Mucosa of rectum (tissue), 2 donors: ENCODE data around the gene CYP2C19.
"Not testable (repeated sequence)": the region's sequence is repeated elsewhere in the genome, so short reads cannot be mapped to it uniquely, and the experiment has no call there.

Experiments
- H3K27ac ChIP-seq, 2 donors: one replicate each; pipeline ENCODE4 v1.7.0; 2013; ENCODE audit warnings: inconsistent platforms in 2 of 2, low read depth in 2 of 2, low read length in 2 of 2
- H3K27me3 ChIP-seq, 2 donors: one replicate each; pipeline ENCODE4 v1.7.0; 2013; ENCODE audit warnings: low read length in 2 of 2; ENCODE audit not compliant: control insufficient read depth in 2 of 2, insufficient read depth in 2 of 2
- H3K36me3 ChIP-seq, 2 donors: one replicate each; pipeline ENCODE4 v1.7.0; 2013; ENCODE audit warnings: low read length in 2 of 2; ENCODE audit not compliant: control insufficient read depth in 2 of 2, insufficient read depth in 2 of 2
- H3K4me1 ChIP-seq, 2 donors: one replicate each; pipeline ENCODE4 v1.7.0; 2013; ENCODE audit warnings: low read length in 2 of 2, mild to moderate bottlenecking in 1 of 2; ENCODE audit not compliant: control insufficient read depth in 2 of 2, insufficient read depth in 2 of 2
- H3K4me3 ChIP-seq, 2 donors: one replicate each; pipeline ENCODE4 v1.7.0; 2013; ENCODE audit warnings: low read length in 2 of 2
- H3K9ac ChIP-seq, 2 donors: one replicate each; pipeline ENCODE4 v1.7.0; 2013; ENCODE audit warnings: low read length in 2 of 2, low read depth in 1 of 2, mild to moderate bottlenecking in 1 of 2
- H3K9me3 ChIP-seq, 2 donors: one replicate each; pipeline ENCODE4 v1.7.0; 2013; ENCODE audit warnings: low read length in 2 of 2; ENCODE audit not compliant: control insufficient read depth in 2 of 2
- donor health status: healthy.
- donor health status: Normal muscosa, but diverticular disease.

The CYP2C19 gene

GRCh38 chr10:94858005-94858404 lies 95.5 kb downstream of the CYP2C19 start:
- Histone ChIP-seq H3K4me1 (no peaks in the 10 kb centered on the region), H3K9ac (no peak overlapping the region), H3K27ac (no peak overlapping the region), H3K9me3 (peaks cover 0 to 4% of the 10 kb centered on the region in 2 donors), H3K4me3 (no peak overlapping the region), H3K27me3 (no peaks in the 10 kb centered on the region), H3K36me3 (no peaks in the 10 kb centered on the region)

DNA sequence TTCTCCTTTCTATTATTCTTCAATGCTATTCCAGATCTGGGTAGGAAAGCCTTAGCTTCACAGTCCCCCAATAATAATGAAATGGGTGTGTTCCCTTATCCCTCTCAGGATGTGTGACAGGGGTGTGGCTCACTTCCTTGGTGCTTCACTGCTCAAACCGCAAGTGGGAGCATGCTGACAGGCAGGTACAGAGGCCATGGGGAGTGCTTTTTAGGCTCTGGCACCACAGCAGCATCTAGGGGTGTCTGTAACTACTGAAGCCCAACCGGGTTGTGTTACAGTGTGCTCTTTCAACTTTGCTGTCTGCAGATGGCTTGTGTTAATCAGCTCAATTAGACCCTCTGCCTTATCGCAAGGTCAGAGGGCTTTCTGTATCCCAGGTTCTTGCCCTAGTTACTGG lies 96.6 kb downstream of the CYP2C19 start:
- peaks cover 0 to 4% of the 10 kb centered on the region in 2 donors for H3K9me3 ChIP-seq
- no peak overlapping the region for H3K27ac ChIP-seq
- H3K4me1 ChIP-seq: no peaks in the 10 kb centered on the region
- H3K9ac ChIP-seq: no peak overlapping the region
- H3K4me3 ChIP-seq: no peak overlapping the region
- no peaks in the 10 kb centered on the region for H3K36me3 ChIP-seq
- H3K27me3 ChIP-seq: no peaks in the 10 kb centered on the region

DNA sequence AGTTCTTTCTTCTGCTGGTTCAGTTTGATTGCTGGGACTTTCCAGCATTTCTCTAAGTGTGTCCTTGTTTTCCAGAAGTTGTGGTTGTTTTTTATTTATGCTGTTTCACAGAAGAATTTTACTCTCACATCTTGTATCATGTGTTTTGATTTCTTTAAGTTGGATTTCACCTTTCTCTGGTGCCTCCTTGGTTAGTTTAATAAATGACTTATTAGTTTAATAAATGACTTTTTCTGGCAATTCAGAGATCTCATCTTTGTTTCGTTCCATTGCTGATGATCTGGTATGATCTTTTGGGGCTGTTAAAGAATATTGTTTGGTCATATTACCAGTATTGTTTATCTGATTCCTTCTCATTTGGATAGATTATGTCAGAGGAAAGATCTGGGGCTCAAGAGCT lies 116.2 kb downstream of the CYP2C19 start:
- H3K27ac ChIP-seq: no peak overlapping the region
- H3K27me3 ChIP-seq: no peaks in the 10 kb centered on the region
- H3K9me3 ChIP-seq: no peaks in the 10 kb centered on the region
- no peak overlapping the region for H3K9ac ChIP-seq
- no peaks in the 10 kb centered on the region for H3K4me1 ChIP-seq
- H3K36me3 ChIP-seq: no peaks in the 10 kb centered on the region
- H3K4me3 ChIP-seq: no peak overlapping the region

DNA sequence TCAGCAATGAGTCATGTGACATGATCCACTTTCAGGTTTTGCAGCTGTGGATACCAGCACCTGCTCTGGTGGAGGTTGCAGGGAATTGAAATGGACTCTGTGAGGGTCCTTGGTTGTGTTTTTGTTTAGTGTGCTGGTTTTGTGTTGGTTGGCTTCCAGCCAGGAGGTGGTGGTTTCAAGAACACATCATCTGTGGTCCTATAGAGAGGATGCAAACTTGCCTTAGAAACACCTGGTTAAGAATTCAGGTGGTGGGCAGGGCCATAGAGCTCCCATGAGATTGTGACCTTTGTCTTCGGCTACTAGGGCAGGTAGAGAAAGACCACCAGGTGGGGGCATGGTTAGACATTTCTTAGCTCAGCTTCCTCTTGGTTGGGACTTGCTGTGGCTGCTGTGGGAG lies 116.7 kb downstream of the CYP2C19 start:
- H3K9ac ChIP-seq: no peak overlapping the region
- H3K4me3 ChIP-seq: no peak overlapping the region
- H3K27ac ChIP-seq: no peak overlapping the region
- no peaks in the 10 kb centered on the region for H3K9me3 ChIP-seq
- H3K36me3 ChIP-seq: no peaks in the 10 kb centered on the region
- no peaks in the 10 kb centered on the region for H3K27me3 ChIP-seq
- H3K4me1 ChIP-seq: no peaks in the 10 kb centered on the region

DNA sequence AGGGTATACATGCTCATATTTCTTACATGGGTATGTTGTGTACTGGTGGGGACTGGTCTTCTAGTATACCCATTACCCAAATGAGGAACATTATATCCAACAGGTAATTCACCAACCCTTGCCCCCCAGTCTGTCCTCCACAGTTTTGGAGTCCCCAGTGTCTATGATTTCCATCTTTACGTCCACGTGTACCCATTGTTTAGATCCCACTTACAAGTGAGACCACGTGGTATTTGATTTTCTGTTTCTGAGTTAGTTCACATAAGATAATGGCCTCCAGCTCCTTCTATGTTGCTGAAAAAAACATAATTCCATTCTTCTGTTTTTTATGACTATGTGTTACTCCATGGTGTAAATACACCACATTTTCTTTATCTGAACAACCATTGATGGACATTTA lies 126.6 kb downstream of the CYP2C19 start:
- Histone ChIP-seq H3K27ac (no peak overlapping the region), H3K27me3 (no peaks in the 10 kb centered on the region), H3K9ac (no peak overlapping the region), H3K36me3 (no peaks in the 10 kb centered on the region), H3K4me1 (no peaks in the 10 kb centered on the region), H3K9me3 (no peaks in the 10 kb centered on the region), H3K4me3 (no peak overlapping the region)

DNA sequence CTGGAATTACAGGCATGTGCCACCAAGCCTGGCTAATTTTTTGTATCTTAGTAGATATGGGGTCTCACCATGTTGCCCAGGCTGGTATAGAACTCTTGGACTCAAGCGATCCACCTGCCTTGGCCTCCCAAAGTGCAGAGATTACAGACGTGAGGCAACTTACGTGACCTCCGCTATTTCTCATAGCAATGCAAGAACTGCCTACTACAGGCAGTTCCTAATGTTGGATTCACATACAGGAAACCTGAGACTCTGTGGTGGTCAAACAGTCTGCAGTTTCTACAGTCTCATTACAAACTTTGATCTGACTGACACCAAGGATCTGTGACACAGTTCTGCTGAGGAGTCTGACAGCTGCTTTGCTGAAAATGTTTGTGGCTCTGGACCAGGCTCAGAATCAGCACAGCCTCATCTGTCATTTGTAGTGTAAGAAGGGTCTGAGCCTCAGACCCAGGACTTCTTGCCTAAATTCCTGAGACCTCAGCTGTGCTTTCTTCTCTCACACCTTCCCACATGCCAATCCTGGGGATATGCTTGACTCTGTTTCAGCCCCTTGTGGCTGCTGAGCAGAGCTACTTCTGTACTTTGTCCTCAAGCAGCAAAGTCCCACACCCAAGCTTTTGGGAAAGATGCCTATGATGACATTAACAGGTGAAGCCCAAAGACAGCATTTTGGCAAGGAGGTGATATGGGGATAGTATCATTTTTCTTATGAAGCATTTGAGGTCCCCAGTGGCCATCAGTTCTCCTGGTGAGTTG lies 128.0 kb downstream of the CYP2C19 start:
- no peak overlapping the region for H3K9ac ChIP-seq
- no peaks in the 10 kb centered on the region for H3K36me3 ChIP-seq
- H3K4me3 ChIP-seq: no peak overlapping the region

DNA sequence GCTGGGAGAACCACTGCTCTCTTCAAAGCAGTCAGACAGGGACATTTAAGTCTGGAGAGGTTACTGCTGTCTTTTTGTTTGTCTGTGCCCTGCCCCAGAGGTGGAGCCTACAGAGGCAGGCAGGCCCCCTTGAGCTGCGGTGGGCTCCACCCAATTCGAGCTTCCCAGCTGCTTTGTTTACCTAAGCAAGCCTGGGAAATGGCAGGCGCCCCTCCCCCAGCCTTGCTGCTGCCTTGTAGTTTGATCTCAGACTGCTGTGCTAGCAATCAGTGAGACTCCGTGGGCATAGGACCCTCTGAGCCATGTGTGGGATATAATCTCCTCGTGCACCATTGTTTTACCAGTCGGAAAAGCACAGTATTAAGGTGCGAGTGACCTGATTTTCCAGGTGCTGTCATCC lies 135.9 kb downstream of the CYP2C19 start:
- H3K27me3 ChIP-seq, H3K36me3 ChIP-seq, H3K9ac ChIP-seq, H3K4me3 ChIP-seq, H3K9me3 ChIP-seq, H3K27ac ChIP-seq, H3K4me1 ChIP-seq: not testable (repeated sequence)

More for the DNA sequence above, 128.0 kb downstream of the CYP2C19 start:
- H3K4me1 ChIP-seq: no peaks in the 10 kb centered on the region
- no peaks in the 10 kb centered on the region for H3K27me3 ChIP-seq
- no peaks in the 10 kb centered on the region for H3K9me3 ChIP-seq
- no peak overlapping the region for H3K27ac ChIP-seq

DNA sequence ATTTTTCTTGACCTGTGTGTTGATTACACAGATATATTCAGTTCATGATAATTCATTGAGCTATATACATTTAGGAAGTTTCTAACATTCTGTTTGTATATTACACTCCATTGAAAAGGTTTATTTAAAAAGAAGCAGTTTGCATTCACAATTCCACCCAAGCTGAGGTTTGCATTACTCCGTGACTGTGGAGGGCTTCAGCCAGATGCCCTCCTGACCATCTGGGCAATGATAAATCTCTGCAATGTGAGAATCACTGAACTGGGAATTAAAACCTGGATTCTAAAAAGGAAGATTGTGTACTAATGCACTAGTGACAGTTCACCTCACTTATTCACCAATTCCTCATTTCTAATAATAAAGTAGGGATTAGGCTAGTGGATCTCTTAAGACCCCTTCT lies 139.6 kb downstream of the CYP2C19 start:
- peaks cover 0 to 10% of the 10 kb centered on the region in 2 donors for H3K4me1 ChIP-seq
- H3K27ac ChIP-seq: no peak overlapping the region
- no peaks in the 10 kb centered on the region for H3K36me3 ChIP-seq
- no peaks in the 10 kb centered on the region for H3K27me3 ChIP-seq
- H3K4me3 ChIP-seq: no peak overlapping the region
- peaks cover 0 to 5% of the 10 kb centered on the region in 2 donors for H3K9me3 ChIP-seq
- H3K9ac ChIP-seq: no peak overlapping the region

DNA sequence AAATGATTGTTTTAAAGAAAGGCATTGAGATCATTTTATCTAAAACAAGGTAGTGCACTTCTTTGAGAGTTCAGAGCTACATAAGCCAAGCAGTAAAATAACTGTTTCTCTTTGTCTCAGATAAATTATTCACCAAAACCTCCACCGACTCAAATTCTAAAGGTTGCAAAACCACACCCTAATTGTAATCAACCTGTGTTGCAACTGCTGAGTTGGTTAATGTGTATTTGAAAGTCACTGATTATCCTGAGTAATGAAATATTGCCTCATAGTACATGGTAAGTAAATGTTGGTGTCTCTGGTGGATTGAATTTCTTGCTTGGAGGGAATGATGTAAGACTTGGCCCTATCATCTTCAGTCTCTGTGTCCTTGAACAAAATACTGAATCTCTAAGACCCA lies 140.1 kb downstream of the CYP2C19 start:
- no peak overlapping the region for H3K4me3 ChIP-seq
- no peak overlapping the region for H3K27ac ChIP-seq
- H3K36me3 ChIP-seq: no peaks in the 10 kb centered on the region
- H3K27me3 ChIP-seq: no peaks in the 10 kb centered on the region
- H3K9me3 ChIP-seq: peaks cover 0 to 5% of the 10 kb centered on the region in 2 donors
- no peak overlapping the region for H3K9ac ChIP-seq
- peaks cover 0 to 10% of the 10 kb centered on the region in 2 donors for H3K4me1 ChIP-seq
